Activated T-helper 1 cell treated with anti-CD3 and anti-CD28 coated beads, Interleukin-12 subunit alpha, Interleukin-12 subunit beta, Interleukin-2, Interleukin-4 antibody, amounts not matched to agents 30 ng/mL and 10 ng/mL and 1 ng/mL, durations not matched to agents 14 hours and 24 hours and 36 hours (primary cell): ENCODE results near the gene TACR1. TPM values are rescaled to one million over a fixed set of nuclear protein-coding genes. Genes with fewer than 3 reads are reported as not detected.
"Not testable (repeated sequence)": the region's sequence is repeated elsewhere in the genome, so short reads cannot be mapped to it uniquely, and the experiment has no call there.

ENCODE experiments used
- DNase-seq: peaks from one replicate; pipeline ENCODE4 v3.0.0; 2021; ENCODE audit warnings: low spot score
- H3K27ac Mint-ChIP-seq: one replicate; pipeline ENCODE4 v1.8.0; 2021; ENCODE audit warnings: mild to moderate bottlenecking, mixed read lengths
- H3K27me3 Mint-ChIP-seq: one replicate; pipeline ENCODE4 v1.8.0; 2022; ENCODE audit warnings: mild to moderate bottlenecking, moderate library complexity, mixed read lengths; ENCODE audit not compliant: insufficient read depth
- H3K36me3 Mint-ChIP-seq: one replicate; pipeline ENCODE4 v1.8.0; 2021; ENCODE audit warnings: low read depth, mixed read lengths
- H3K4me1 Mint-ChIP-seq: one replicate; pipeline ENCODE4 v1.8.0; 2021; ENCODE audit warnings: low read depth, mixed read lengths
- H3K4me3 Mint-ChIP-seq: one replicate; pipeline ENCODE4 v1.8.0; 2021; ENCODE audit warnings: mild to moderate bottlenecking, moderate library complexity, mixed read lengths
- H3K9me3 Mint-ChIP-seq: one replicate; pipeline ENCODE4 v1.8.0; 2021; ENCODE audit warnings: mixed read lengths
- intact Hi-C: fragments of 100-400 bp; cut with micrococcal nuclease; formaldehyde crosslinking; loops from one replicate; pipeline ENCODE4 v1.15.1; 2024
- total RNA-seq: library from RNA; stranded (reverse); gene quantifications from 2 replicates; pipeline ENCODE4 v1.2.3, GENCODE V29; 2022

Gene TACR1
- total RNA-seq, 1 donor from 2014 or later = not detected

DNA sequence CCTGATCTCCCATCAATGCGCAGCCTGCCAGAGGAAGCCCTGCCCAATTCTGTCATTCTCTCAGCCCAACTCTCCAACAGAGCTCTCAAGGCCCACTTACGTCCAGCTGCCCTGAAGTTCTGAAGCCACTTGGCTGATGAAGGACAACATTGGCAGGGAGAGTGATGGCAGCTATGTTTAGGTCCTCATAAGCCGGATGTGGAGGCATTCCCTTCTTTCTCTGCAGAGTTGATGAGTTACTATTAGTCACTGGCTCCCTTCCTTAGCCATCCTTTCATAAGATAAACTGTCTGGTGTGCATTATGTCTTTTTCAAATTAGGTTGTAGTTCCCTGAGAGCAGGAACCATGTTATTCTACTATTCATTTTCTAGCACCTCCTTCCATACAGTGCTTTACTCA, 22.5 kb upstream of the TACR1 start:
- Mint-ChIP-seq H3K4me1 (no peaks in the 10 kb centered on the region), H3K27me3 (peaks cover 5% of the 10 kb centered on the region), H3K9me3 (no peaks in the 10 kb centered on the region), H3K4me3 (no peak overlapping the region), H3K36me3 (no peaks in the 10 kb centered on the region), H3K27ac (no peak overlapping the region)
- intact Hi-C loops = no loop called here
- no peak for DNase-seq

- H3K9me3 Mint-ChIP-seq, DNase-seq, intact Hi-C loops, H3K4me3 Mint-ChIP-seq, H3K4me1 Mint-ChIP-seq, H3K27ac Mint-ChIP-seq, H3K27me3 Mint-ChIP-seq, H3K36me3 Mint-ChIP-seq: not testable (repeated sequence)
These were observed 19.9 kb upstream of the TACR1 start for GRCh38 chr2:75219213-75219612.

DNA sequence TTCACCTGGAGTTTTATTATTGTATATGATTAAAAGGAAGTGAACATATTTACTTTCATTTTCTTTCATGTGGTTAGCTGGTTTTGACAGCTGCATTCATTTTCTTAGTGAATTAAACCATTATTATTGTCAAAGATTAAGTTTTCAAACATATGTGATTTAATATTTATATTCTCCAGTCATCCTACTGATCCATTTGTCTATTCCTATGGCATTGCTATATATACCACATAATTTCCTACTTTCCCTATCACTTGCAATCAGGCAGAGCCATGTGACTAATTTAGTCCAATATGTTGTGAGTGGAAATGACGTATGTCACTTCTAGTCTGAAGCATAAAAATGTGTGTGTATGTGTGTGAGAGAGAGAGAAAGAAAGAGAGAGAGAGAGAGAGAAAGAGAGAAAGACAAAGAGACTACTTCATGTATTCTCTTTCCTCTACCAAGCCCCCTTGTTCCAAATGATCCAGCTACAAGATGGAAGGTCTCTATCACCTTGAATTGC, 12.0 kb upstream of the TACR1 start:
- Mint-ChIP-seq H3K27ac (no peak overlapping the region), H3K27me3 (peaks cover 2% of the 10 kb centered on the region), H3K36me3 (no peaks in the 10 kb centered on the region), H3K9me3 (no peaks in the 10 kb centered on the region), H3K4me3 (no peak overlapping the region), H3K4me1 (peaks cover 5% of the 10 kb centered on the region)
- intact Hi-C loops = no loop called here
- DNase-seq = no peak

DNA sequence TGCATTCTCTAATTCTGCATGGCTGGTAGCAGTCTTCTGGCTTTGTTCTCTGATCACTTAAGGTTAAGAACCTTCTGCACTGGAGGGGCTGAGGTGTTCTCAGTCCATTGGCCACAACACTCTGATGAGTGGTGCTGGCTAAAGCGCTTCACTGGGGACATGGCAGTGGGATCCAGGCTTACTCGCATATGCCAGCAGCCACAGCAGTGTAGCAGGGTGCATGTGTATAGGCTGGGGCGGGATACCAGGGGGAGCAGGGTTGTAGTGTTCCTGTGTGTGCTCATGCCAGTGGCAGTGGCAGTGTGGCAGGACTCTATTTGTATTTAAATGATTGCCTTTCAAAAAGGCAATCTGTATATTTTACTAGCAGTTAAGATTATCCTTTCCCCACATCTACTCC, 11.1 kb upstream of the TACR1 start:
- H3K27me3 Mint-ChIP-seq = peaks cover 9% of the 10 kb centered on the region
- peaks cover 5% of the 10 kb centered on the region for H3K4me1 Mint-ChIP-seq
- intact Hi-C loops = no loop called here
- H3K4me3 Mint-ChIP-seq = no peak overlapping the region
- H3K36me3 Mint-ChIP-seq = no peaks in the 10 kb centered on the region
- no peak for DNase-seq
- H3K27ac Mint-ChIP-seq = no peak overlapping the region
- no peaks in the 10 kb centered on the region for H3K9me3 Mint-ChIP-seq

DNA sequence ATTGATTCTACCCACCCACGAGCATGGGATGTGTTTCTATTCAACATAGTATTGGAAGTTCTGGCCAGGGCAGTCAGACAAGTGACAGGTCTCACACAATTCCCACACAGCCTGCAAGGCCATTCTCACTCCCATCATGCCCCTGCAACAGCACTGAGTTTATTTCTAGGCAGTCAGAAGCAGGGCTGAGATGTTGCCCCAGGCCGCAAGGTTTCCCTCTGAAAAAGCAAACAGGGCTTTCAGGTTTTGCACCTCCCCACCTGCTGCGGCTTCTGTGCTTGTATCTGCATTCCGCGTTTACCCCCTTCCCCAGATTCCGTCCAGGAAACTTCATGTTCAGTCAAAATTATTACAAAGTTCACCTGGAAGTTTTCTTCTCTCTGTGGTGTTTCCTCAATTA, 9.4 kb upstream of the TACR1 start:
- Mint-ChIP-seq H3K27ac (no peak overlapping the region), H3K27me3 (peaks cover 9% of the 10 kb centered on the region), H3K9me3 (no peaks in the 10 kb centered on the region), H3K4me1 (peaks cover 5% of the 10 kb centered on the region), H3K4me3 (no peak overlapping the region), H3K36me3 (no peaks in the 10 kb centered on the region)
- DNase-seq = no peak
- intact Hi-C loops = no loop called here

DNA sequence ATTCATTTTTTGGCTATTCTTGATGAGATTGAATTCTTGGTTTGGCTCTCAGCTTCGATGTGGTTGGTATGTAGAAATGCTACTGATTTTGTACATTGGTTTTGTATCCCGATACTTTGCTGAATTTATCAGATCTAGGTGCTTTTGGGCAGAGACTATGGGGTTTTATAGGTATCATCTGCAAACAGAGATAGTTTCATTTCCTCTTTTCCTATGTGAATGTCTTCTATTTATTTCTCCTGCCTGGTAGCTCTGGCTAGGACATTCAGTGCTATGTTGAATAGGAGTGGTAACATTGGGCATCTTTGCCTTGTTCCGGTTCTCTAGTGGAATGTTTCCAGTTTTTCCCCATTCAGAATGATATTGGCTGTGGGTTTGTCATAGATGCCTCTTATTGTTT, 5.5 kb upstream of the TACR1 start:
- DNase-seq = no peak
- Mint-ChIP-seq H3K4me3 (no peak overlapping the region), H3K27me3 (peaks cover 27% of the 10 kb centered on the region), H3K9me3 (no peaks in the 10 kb centered on the region), H3K27ac (no peak overlapping the region), H3K36me3 (no peaks in the 10 kb centered on the region), H3K4me1 (no peaks in the 10 kb centered on the region)
- intact Hi-C loops = no loop called here

DNA sequence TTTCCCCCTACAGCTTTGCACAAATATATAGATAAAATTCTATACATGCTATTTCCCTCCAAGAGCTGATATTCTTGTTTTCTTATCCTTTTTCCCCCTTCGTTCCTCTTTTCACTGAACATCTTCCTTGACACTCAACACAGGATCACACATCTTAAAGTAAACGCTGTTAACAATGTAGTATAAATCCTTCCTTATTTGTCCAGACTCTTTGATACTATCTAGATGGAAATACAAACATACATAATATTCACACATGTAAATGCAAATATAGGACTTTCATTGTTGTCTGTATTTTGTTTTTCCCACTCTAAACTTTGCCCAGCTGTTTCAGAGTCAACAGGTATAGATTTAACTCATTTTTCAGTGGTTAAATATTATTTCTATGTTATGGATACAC, 3.0 kb upstream of the TACR1 start:
- peaks cover 49% of the 10 kb centered on the region for H3K27me3 Mint-ChIP-seq
- H3K27ac Mint-ChIP-seq = no peak overlapping the region
- no peaks in the 10 kb centered on the region for H3K4me1 Mint-ChIP-seq
- no peak for DNase-seq
- no peak overlapping the region for H3K4me3 Mint-ChIP-seq
- no peaks in the 10 kb centered on the region for H3K36me3 Mint-ChIP-seq
- H3K9me3 Mint-ChIP-seq = no peaks in the 10 kb centered on the region
- intact Hi-C loops = no loop called here

DNA sequence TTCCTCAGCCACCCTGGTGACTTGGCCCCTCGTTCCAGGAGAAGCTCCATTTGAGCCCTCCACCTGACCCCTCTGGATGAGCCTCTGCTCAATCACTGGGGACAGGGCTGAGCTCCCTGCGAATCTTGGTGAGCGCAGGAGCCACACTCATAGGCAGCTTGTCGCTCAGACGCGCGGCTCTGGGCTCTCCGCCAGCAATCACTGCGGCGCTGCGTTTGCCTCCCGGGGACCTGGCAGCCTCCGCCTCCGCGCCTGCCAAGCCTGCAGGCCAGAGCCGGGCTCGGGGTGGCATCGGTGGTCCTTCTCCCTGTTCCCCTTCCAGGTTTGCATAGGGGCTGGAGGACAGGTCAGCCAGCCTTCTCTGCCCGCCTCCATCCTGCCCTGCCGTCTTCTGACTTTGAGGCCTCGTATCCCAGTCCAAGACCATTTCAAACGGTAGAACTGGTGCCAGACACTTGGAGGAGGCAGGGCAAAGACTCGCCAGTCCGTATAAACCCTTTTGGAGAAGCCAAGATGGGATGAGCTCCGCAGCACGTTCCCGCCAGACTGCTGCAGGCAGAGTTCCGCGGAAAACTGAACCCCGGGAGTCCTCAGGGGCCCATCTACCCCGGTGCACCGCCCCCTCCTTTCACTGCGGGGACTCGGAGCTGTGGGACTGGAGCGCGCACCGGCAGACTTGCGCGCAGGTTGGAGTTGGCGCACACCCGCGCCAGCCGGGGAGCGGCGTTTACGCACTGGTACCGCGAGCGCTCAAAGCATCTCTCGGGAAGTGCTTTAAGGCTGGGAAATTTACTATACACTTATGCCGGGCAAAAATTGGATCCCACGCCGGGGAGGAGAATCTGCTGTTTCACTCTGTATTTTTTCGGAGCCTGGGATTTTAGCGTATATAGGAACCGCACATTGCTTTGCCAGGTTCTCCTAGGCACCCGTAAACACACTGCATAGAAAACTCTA, 1.1 kb upstream of the TACR1 start:
- intact Hi-C loops = no loop called here
- H3K36me3 Mint-ChIP-seq = no peaks in the 10 kb centered on the region
- no peak overlapping the region for H3K4me3 Mint-ChIP-seq
- no peaks in the 10 kb centered on the region for H3K9me3 Mint-ChIP-seq
- peaks cover 41% of the 10 kb centered on the region for H3K27me3 Mint-ChIP-seq
- DNase-seq = no peak
- no peaks in the 10 kb centered on the region for H3K4me1 Mint-ChIP-seq
- H3K27ac Mint-ChIP-seq = no peak overlapping the region

DNA sequence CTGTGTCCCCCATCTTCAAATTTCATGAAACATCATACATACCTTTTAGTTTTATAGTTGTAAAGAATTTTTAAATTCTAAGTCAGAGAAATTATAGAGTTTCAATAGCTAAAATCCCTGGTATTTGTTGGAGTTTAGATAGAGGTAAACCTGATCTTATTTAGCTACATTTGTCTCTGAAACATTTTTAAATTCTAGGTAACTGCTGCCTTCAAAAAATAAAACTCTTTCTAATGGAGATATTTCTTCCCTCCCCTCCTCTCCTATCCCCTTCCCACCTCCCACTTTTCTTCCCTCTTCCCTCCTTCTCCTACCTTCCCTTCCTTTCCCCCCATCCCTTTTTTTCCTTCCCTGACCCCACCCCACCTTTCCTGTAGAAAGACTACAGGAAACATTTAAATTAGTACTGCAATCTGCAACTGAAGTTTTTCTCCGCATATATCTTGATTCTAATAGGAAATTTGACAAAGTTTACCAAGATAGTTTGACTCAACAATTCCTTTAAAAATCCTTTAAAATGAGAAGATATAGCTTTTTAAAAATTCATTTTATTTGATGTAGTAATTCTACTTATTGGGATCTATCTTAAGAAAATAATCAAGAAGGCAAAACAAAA, 4.1 kb downstream of the TACR1 start:
- H3K4me3 Mint-ChIP-seq = no peak overlapping the region
- H3K36me3 Mint-ChIP-seq = no peaks in the 10 kb centered on the region
- H3K27me3 Mint-ChIP-seq = peaks cover 34% of the 10 kb centered on the region
- H3K4me1 Mint-ChIP-seq = no peaks in the 10 kb centered on the region
- no peaks in the 10 kb centered on the region for H3K9me3 Mint-ChIP-seq
- H3K27ac Mint-ChIP-seq = no peak overlapping the region
- no peak for DNase-seq
- intact Hi-C loops = no loop called here

- Mint-ChIP-seq H3K4me1 (no peaks in the 10 kb centered on the region), H3K36me3 (no peaks in the 10 kb centered on the region), H3K4me3 (no peak overlapping the region), H3K9me3 (no peaks in the 10 kb centered on the region), H3K27me3 (peaks cover 30% of the 10 kb centered on the region), H3K27ac (no peak overlapping the region)
- DNase-seq = no peak
- intact Hi-C loops = no loop called here
These were observed 5.0 kb downstream of the TACR1 start for GRCh38 chr2:75194184-75194868.

DNA sequence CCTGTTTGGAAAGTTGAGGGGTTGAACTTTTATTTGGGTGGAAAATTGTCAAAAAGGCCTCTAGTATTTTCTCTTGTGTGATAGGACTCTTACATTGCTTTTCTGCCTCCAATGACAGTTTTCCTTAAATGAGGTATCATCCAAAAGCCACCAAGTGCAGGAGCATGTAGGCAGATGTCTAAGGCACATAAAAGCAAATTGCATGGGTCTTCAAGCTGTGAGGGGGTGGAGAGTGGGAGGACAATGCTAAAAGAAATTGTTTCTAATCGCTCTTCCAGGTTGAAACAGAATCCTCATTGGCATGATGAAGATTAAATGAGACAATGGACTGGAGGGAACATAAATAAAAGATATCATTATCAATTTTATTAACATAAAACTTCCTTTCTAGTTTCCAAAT, 6.8 kb downstream of the TACR1 start:
- Mint-ChIP-seq H3K27ac (no peak overlapping the region), H3K36me3 (no peaks in the 10 kb centered on the region), H3K4me3 (no peak overlapping the region), H3K9me3 (no peaks in the 10 kb centered on the region), H3K27me3 (peaks cover 13% of the 10 kb centered on the region), H3K4me1 (no peaks in the 10 kb centered on the region)
- no peak for DNase-seq
- intact Hi-C loops = no loop called here

DNA sequence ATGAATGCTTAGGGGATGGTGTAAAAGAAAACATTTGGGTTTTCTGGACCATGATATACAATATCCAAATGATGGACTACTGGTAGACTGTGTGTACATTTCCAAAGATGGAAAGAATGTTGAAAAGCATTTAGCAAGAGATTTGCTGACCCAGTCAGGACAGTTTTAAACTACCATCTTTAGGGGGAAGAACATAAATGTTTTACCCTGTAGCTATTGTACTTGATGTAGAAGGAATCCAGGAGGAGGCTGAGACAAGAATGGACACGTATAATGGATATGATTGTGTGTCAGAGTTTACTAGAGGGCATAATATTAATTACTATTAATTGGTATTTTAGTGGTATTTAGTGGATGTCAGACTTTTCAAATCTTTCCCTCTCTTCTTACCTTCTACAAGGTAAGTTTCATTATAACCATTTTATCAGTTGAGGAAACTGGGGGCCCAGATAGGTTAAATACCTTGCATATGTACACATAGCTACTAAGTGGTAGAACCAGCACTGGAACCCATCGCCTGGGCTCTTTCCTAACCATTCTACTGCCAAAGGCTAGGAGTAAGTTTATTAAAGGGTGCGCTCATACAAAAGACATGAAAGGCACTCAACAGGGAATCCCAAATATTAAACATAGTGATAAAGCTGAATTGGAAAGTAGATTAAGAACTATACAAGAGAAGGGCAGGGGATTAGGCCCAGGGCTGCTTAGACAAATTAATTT, 8.9 kb downstream of the TACR1 start:
- Mint-ChIP-seq H3K27me3 (peaks cover 11% of the 10 kb centered on the region), H3K9me3 (no peaks in the 10 kb centered on the region), H3K36me3 (no peaks in the 10 kb centered on the region), H3K4me1 (no peaks in the 10 kb centered on the region), H3K4me3 (no peak overlapping the region), H3K27ac (no peak overlapping the region)
- no peak for DNase-seq
- intact Hi-C loops = no loop called here
